Lower lobe of right lung (tissue), 2 donors: ENCODE data around the gene PTGIR. TPM values are rescaled to one million over a fixed set of nuclear protein-coding genes. Genes with fewer than 3 reads are reported as not detected.

ENCODE experiments used
- ATAC-seq, 2 donors: fragments of 200-7000 bp; cut with Tn5 transposase; one replicate each; pipeline ENCODE4 v1.9.1; 2020 to 2022; ENCODE audit warnings: mild to moderate bottlenecking in 2 of 2, moderate library complexity in 2 of 2
- DNase-seq: peaks from one replicate; pipeline ENCODE4 v3.0.0-alpha.2; 2020
- H3K27ac ChIP-seq: fragments of 200-600 bp; one replicate; pipeline ENCODE4 v1.8.0; 2022
- H3K27me3 ChIP-seq: fragments of 200-600 bp; one replicate; pipeline ENCODE4 v1.8.0; 2022; ENCODE audit warnings: low read depth
- H3K36me3 ChIP-seq: fragments of 200-600 bp; one replicate; pipeline ENCODE4 v1.8.0; 2022; ENCODE audit warnings: mild to moderate bottlenecking
- H3K4me1 ChIP-seq: fragments of 200-600 bp; one replicate; pipeline ENCODE4 v1.8.0; 2022
- H3K4me3 ChIP-seq: fragments of 200-600 bp; one replicate; pipeline ENCODE4 v1.8.0; 2022; ENCODE audit warnings: mild to moderate bottlenecking
- H3K9me3 ChIP-seq: fragments of 200-600 bp; one replicate; pipeline ENCODE4 v1.8.0; 2022
- intact Hi-C: fragments of 100-400 bp; cut with DNase I; formaldehyde crosslinking; loops from one replicate; pipeline ENCODE4 v1.11.0; 2022
- total RNA-seq: library from RNA; stranded (reverse); fragmentation: NEBNext Ultra II Directional; extraction: Animal tissue kit (Norgen Biotek cat#: 25700); gene quantifications from one replicate; pipeline ENCODE4 v1.2.1, GENCODE V29; 2021
- TF ChIP-seq, protein P1 (sequence below): fragments of 200-600 bp; IDR thresholded peaks from one replicate; pipeline ENCODE4 v1.8.0; 2022; ENCODE audit warnings: antibody characterized with exemption, mild to moderate bottlenecking
- donor health status: DM: no; HTN: yes; CAD: no; lungs with severe emphysema.

Gene PTGIR
- total RNA-seq, 1 donor from 2014 or later, result 6.9 TPM

DNA sequence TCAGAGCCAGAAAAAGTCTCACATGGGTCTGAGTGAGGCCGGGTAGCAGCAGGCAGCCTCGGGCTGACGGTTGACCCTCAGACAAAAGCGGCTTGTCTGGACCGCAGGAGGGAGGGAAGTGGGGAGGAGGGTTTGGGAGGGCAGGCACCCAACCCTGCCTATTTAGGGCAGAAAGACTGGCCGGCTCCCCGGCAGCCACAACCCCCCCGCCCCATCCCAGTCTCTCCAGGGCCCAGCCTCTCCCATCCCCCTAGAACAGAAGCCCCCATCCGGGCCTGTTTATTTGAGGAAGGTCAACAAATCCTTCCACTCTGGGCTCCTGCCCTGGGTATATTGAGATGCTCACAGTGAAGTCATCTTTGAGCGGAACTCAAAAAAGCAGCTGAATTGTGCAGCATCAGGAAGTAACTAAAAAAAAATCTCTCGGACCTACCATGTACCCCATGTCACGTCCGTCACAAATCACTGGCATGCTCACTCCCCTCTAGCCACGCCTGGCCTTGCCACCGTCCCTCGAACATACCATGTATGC is 29.8 kb upstream of the PTGIR start:
- TF ChIP-seq, protein P1, sequence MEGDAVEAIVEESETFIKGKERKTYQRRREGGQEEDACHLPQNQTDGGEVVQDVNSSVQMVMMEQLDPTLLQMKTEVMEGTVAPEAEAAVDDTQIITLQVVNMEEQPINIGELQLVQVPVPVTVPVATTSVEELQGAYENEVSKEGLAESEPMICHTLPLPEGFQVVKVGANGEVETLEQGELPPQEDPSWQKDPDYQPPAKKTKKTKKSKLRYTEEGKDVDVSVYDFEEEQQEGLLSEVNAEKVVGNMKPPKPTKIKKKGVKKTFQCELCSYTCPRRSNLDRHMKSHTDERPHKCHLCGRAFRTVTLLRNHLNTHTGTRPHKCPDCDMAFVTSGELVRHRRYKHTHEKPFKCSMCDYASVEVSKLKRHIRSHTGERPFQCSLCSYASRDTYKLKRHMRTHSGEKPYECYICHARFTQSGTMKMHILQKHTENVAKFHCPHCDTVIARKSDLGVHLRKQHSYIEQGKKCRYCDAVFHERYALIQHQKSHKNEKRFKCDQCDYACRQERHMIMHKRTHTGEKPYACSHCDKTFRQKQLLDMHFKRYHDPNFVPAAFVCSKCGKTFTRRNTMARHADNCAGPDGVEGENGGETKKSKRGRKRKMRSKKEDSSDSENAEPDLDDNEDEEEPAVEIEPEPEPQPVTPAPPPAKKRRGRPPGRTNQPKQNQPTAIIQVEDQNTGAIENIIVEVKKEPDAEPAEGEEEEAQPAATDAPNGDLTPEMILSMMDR, result no peak
- no peaks in the 10 kb centered on the region for H3K36me3 ChIP-seq
- H3K27me3 ChIP-seq, result peaks cover 47% of the 10 kb centered on the region
- H3K4me1 ChIP-seq, result peaks cover 5% of the 10 kb centered on the region
- ATAC-seq (no peak), DNase-seq (no peak)
- no peaks in the 10 kb centered on the region for H3K9me3 ChIP-seq
- H3K27ac ChIP-seq, result no peak overlapping the region
- no peak overlapping the region for H3K4me3 ChIP-seq
- intact Hi-C loops, result no loop called here

DNA sequence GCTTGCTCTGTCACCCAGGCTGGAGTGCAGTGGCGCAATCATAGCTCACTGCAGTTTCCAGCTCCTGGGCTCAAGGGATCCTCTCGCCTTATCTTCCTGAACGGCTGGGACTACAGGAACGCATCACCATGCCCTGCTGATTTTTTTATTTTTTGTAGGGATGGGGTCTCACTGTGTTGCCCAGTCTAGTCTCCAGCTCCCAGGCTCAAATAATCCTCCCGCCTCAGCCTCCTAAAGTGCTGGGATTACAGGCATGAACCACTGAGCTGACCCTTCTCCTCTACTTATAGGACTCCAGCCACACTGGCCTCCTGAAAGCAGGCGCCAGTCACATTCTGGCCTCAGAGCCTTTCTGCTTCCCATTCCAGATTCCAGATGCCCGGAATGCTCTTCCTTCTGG is 25.6 kb upstream of the PTGIR start:
- no peaks in the 10 kb centered on the region for H3K9me3 ChIP-seq

DNA sequence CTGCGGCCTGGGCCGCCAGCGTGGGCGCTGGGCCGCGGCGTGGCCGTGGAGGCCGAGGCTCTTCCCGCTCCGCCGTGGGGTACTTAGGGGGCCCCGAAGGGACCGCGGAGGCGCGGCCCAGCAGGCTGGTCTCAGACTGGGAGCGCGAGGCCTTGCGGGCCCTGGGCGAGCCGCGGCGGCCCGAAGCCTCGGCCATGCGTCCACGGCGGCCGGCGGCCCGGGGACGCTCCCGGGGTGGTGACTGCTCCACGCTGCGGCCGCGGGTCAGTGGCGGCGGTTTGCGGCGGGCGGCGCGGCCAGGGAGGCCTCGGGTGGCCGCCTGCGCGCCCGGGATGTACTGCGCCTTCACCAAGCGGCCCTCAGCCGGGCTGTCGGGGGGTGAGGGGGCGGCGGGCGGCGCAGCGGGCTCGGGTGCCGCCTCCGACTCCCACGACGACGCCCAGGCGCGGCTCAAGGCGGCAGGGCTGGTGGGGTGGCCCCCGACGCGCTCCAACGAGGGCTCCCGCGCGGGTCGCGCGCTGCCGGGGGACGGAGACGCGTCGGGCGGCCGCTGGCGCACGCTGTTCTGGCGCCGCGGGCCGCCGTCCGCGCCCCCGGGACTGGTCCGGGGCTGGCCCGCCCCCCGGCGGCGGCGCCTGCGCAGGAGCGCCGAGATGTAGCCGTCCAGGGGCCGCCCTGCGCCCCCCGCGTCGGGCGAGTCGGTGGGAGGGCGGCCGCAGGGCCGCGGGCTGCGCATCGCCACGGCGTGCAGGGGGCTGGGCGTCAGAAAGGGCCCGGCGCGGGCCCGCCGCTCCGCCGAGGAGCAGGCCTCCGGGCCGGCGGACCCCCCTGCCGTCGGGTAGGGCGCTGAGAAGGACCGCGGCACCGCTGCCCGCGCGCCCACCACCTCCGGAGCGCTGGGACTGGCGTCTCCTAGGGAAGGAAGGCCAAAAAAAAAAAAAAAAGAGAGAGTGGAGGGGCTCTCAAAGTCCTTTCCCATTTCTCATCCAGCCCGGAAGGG is 24.4 kb upstream of the PTGIR start:
- no peaks in the 10 kb centered on the region for H3K9me3 ChIP-seq
- DNase-seq (no peak), ATAC-seq (no peak)
- H3K27me3 ChIP-seq, result peaks cover 43% of the 10 kb centered on the region
- no peaks in the 10 kb centered on the region for H3K36me3 ChIP-seq
- no peak overlapping the region for H3K27ac ChIP-seq
- no peaks in the 10 kb centered on the region for H3K4me1 ChIP-seq
- TF ChIP-seq, protein P1, result no peak
- H3K4me3 ChIP-seq, result no peak overlapping the region
- intact Hi-C loops, result no loop called here

More for the DNA sequence above, 25.6 kb upstream of the PTGIR start:
- DNase-seq, result no peak
- no peak for ATAC-seq
- no peak overlapping the region for H3K27ac ChIP-seq
- H3K27me3 ChIP-seq, result peaks cover 47% of the 10 kb centered on the region
- intact Hi-C loops, result no loop called here
- TF ChIP-seq, protein P1, result no peak
- H3K4me1 ChIP-seq, result no peaks in the 10 kb centered on the region
- H3K36me3 ChIP-seq, result no peaks in the 10 kb centered on the region
- no peak overlapping the region for H3K4me3 ChIP-seq

DNA sequence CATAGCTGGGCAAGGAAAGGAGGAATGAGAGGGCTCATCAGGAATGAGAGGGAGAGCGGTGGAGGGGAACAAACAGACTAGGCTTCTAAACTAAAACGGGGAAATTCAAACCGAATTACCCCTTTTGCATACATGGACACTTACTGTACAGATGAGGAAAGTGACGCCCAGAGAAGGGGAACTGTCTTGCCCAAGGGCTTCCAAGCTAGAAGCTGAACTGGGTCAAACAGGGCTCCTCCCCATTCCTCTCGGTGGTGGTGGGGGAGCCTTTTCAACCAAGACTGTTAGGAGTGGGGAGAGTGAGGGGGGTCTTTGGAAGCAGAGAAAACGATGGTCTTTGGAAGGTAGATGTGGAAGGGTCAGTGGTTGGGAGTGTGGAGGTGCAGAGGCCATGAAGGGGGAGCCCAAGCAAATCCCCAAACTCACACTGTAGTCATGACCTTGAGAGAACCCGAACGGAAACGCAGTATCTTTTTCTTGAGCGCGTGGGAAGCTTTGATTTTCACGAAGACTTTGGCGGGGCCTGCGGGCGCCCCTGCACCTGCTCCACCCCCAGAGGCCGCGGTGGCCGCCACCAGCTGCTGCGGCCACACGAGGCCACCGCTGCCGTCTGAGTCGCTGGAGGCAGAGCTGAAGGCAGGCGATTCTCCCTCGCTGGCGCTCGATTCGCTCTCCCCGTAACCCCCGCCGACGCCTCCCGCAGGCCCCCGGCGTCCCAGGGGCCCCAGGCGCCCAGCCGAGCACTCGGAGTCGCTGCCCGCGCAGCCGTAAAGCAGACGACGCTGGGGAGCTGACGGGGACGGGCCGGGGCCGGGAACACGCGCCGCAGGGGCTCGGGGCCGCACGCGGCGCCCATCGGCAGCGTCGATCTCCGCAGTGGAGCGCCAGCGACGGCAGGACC is 23.4 kb upstream of the PTGIR start:
- DNase-seq (no peak), ATAC-seq (peak; percentile 40 to 64)
- H3K4me1 ChIP-seq, result no peaks in the 10 kb centered on the region
- intact Hi-C loops, result no loop called here
- TF ChIP-seq, protein P1, result no peak
- H3K9me3 ChIP-seq, result no peaks in the 10 kb centered on the region
- H3K27me3 ChIP-seq, result peaks cover 37% of the 10 kb centered on the region
- H3K36me3 ChIP-seq, result no peaks in the 10 kb centered on the region
- no peak overlapping the region for H3K27ac ChIP-seq
- H3K4me3 ChIP-seq, result no peak overlapping the region

DNA sequence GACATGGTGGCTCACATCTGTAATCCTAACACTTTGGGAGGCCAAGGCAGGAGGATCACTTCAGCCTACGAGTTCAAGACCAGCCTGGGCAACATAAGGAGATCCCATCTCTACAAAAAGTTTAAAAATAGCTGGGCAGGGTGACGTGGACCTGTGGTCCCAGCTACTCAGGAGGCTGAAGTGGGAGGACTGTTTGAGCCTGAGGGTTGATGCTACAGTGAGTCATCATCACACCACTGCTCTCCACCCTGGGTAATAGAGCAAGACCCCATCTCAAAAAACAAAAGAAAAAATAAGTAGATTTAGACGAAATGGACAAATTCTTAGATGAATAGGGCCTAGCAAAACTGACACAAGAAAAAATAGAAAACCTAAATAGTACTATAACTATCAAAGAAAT is 21.5 kb upstream of the PTGIR start:
- no peaks in the 10 kb centered on the region for H3K9me3 ChIP-seq
- no peak for DNase-seq
- intact Hi-C loops, result no loop called here

More for the DNA sequence above, 21.5 kb upstream of the PTGIR start:
- H3K36me3 ChIP-seq, result no peaks in the 10 kb centered on the region
- H3K4me3 ChIP-seq, result no peak overlapping the region
- TF ChIP-seq, protein P1, result no peak
- H3K27ac ChIP-seq, result no peak overlapping the region
- ATAC-seq, result no peak
- H3K27me3 ChIP-seq, result peaks cover 30% of the 10 kb centered on the region
- H3K4me1 ChIP-seq, result no peaks in the 10 kb centered on the region
